Thyroid gland (tissue), 4 donors: ENCODE data around the gene SERTAD1.

Experiments
- CTCF ChIP-seq, 6 experiments: fragments of 200-600 bp in 3 of 6; fragments of 450-650 bp in 3 of 6; sonication (generic) in 3 of 6; IDR thresholded peaks; one replicate each; pipeline ENCODE4 v1.5.1; 2016 to 2019; ENCODE audit warnings: antibody characterized with exemption in 6 of 6, mild to moderate bottlenecking in 2 of 6, inconsistent platforms in 1 of 6, moderate library complexity in 1 of 6
- POLR2A ChIP-seq, 2 donors: fragments of 450-650 bp; IDR thresholded peaks; one replicate each; pipeline ENCODE4 v1.6.1; 2017; ENCODE audit warnings: antibody characterized with exemption in 2 of 2, mild to moderate bottlenecking in 2 of 2, moderate library complexity in 1 of 2

- TF ChIP-seq CTCF (IDR thresholded peaks at IDR 0.05) (no peak), POLR2A (IDR thresholded peaks at IDR 0.05) (peak; percentile 85 to 98)
Measured at GRCh38 chr19:40465557-40466218, 39.9 kb upstream of the SERTAD1 start, which contains the start of gene BLVRB.
